ENCODE data around the gene AP3D1. TPM values are rescaled to one million over a fixed set of nuclear protein-coding genes. Genes with fewer than 3 reads are reported as not detected.
A peak's percentile ranks its signal among the peaks of the same experiment; 100 is the strongest.

Gene AP3D1
- polyA plus RNA-seq, 2 donors, result 50.8 to 64.5 TPM

DNA sequence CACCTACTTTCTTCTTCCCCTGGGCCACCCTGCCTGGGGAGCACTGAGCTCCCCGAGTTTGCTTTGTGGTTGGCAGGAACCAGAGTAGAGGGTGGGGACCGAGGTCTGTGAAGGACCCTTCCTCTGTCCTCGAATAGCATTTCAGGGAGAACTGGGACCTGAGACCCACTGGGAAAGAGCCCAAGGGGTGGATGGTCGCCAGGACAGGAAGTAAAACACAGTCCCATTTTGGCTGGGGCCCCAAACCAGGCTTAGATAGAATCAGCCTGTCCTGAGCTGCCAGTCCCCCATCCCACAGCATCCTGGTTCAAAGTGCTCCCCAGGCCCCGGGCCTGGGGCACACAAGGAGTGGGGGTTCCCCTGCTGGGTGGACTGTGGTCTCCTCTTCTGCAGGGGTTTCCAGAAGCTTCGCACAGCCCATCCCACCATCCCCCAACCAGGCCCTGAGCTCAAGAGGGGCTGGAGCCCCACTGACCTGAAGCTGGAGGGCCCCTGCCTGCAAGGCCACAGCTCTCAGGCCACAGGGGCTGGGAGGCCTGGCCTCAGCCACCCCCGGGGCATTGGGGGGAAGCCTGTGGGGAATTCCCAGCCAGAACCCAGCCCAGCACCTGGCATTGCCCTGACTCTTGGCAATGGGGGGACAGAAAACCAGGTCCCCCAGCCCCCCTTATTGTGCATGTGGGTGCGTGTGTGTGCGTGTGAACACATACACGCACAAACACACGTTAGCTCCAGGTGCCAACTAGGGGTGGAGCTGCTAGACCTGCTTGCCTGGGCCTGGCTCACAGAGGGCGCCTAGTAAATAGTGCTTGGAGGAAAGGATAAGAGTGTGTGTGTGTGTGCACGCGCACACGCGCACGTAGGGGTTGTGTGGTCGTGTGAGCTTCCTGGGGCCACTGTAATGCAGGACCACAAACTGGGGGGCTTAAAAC is 99.3 kb downstream of the AP3D1 start:
- H3K27me3 ChIP-seq (ENCODE audit: control insufficient read depth in 1 of 2, insufficient read depth in 2 of 2, low read length in 2 of 2), result no peaks in the 10 kb centered on the region
- peaks cover 0 to 18% of the 10 kb centered on the region in 2 donors for H3K36me3 ChIP-seq (ENCODE audit: control insufficient read depth in 2 of 2, insufficient read depth in 2 of 2, low read length in 1 of 2)
- peak overlapping the region in 1 of 2 donors; percentile 88 for H3K4me3 ChIP-seq (ENCODE audit: low read depth in 1 of 2, low read length in 2 of 2)
- H3K9me3 ChIP-seq (ENCODE audit: control insufficient read depth in 2 of 2, insufficient read depth in 1 of 2, low read depth in 1 of 2, low read length in 1 of 2), result peaks cover 0 to 3% of the 10 kb centered on the region in 2 donors
- WGBS, 2 donors, result 24 to 27% methylated on average over 18 of the region's 18 CpGs
- peak overlapping the region; percentile 96 to 98 for H3K27ac ChIP-seq (ENCODE audit: low read depth in 2 of 2, low read length in 1 of 2)
- H3K4me1 ChIP-seq (ENCODE audit: control insufficient read depth in 2 of 2, insufficient read depth in 2 of 2, low read length in 1 of 2), result peaks cover 31 to 56% of the 10 kb centered on the region in 2 donors

DNA sequence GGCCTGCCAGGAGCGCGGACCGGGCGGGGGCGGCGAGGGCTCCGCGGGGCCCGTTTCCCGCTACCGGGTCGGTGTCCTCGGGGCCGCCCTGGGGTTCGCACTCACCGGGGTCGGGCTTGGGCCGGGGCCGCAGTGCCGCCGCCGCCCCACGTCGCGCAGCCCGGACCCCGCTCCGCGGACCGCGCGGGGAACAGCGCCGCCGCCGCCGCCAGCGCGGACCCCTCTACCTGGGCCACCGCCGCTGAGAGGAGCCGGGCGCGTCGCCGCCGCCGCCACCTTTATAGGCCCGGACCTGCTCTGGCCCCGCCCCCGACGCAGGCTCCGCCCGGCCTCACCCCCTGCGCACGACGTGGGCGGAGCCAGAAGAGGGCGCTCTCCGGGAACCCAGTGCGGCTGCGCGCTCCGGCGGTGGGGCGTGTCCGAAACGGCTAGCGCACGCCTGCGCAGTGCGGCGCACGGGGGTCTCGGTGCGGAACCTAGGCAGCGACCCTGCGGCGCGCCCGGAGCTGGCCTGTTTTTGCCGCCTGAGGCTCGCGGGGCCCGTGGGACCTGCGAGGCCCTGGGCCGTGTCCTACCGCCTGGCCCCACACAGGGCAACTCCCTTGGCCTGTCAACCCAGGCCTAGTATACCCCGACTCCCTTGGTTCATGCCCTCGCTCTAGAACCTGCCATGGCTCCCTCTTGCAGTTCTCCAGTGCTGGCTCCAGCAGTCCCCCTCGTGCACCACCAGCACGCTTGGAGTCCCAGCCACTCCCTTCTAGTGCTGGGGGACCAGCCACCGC is 100.2 kb downstream of the AP3D1 start, which contains the start of gene MKNK2:
Gene MKNK2 (minus strand): TSS at position 254 of the 782 bp plus-strand sequence. CDS start 393 bp downstream, outside the sequence.
- WGBS, 2 donors, result 2% methylated on average over 58 to 93 of the region's 93 CpGs
- no peaks in the 10 kb centered on the region for H3K27me3 ChIP-seq (ENCODE audit: control insufficient read depth in 1 of 2, insufficient read depth in 2 of 2, low read length in 2 of 2)
- peaks cover 0 to 3% of the 10 kb centered on the region in 2 donors for H3K9me3 ChIP-seq (ENCODE audit: control insufficient read depth in 2 of 2, insufficient read depth in 1 of 2, low read depth in 1 of 2, low read length in 1 of 2)
- H3K4me3 ChIP-seq (ENCODE audit: low read depth in 1 of 2, low read length in 2 of 2), result peak within 1 kb of the TSS; percentile 74 to 88
- H3K27ac ChIP-seq (ENCODE audit: low read depth in 2 of 2, low read length in 1 of 2), result peak within 1 kb of the TSS; percentile 98
- peaks cover 0 to 26% of the 10 kb centered on the region in 2 donors for H3K36me3 ChIP-seq (ENCODE audit: control insufficient read depth in 2 of 2, insufficient read depth in 2 of 2, low read length in 1 of 2)
- peaks cover 32 to 60% of the 10 kb centered on the region in 2 donors for H3K4me1 ChIP-seq (ENCODE audit: control insufficient read depth in 2 of 2, insufficient read depth in 2 of 2, low read length in 1 of 2)

Other genes with a start within 250 kb of the AP3D1 start
- gene ADAT3, start 246.2 kb downstream of the AP3D1 start, polyA plus RNA-seq, result 1 to 10 TPM; 6.4 to 6.9 TPM
- 10 to 100 TPM; 29.0 to 38.6 TPM for gene SCAMP4, start 246.2 kb downstream of the AP3D1 start, polyA plus RNA-seq
- gene CSNK1G2, start 210.4 kb downstream of the AP3D1 start, polyA plus RNA-seq, result 10 to 100 TPM; 59.9 to 63.7 TPM
- gene BTBD2, start 135.9 kb downstream of the AP3D1 start, polyA plus RNA-seq, result 10 to 100 TPM; 40.0 to 48.9 TPM
- 100 to 1,000 TPM; 167 to 244 TPM for gene MKNK2, start 100.3 kb downstream of the AP3D1 start, polyA plus RNA-seq
- gene MOB3A, start 55.2 kb downstream of the AP3D1 start, polyA plus RNA-seq, result 10 to 100 TPM; 11.0 to 12.4 TPM
- 10 to 100 TPM in 1 of 2 donors, 1 to 10 TPM in 1; 6.4 to 16.0 TPM for gene IZUMO4, start 54.7 kb downstream of the AP3D1 start, polyA plus RNA-seq
- gene DOT1L, start 12.4 kb upstream of the AP3D1 start, polyA plus RNA-seq, result 10 to 100 TPM in 1 of 2 donors, 1 to 10 TPM in 1; 7.6 to 17.9 TPM
- gene PLEKHJ1, start 84.8 kb upstream of the AP3D1 start, polyA plus RNA-seq, result 10 to 100 TPM; 55.5 to 59.5 TPM
- 10 to 100 TPM; 38.2 to 55.3 TPM for gene SF3A2, start 85.3 kb upstream of the AP3D1 start, polyA plus RNA-seq
- 1 to 10 TPM in 1 of 2 donors, under 1 TPM in 1; 0.55 to 2.5 TPM for gene AMH, start 97.8 kb upstream of the AP3D1 start, polyA plus RNA-seq
- gene JSRP1, start 104.9 kb upstream of the AP3D1 start, polyA plus RNA-seq, result under 1 TPM; 0.13 to 0.20 TPM
- gene PEAK3, start 130.6 kb upstream of the AP3D1 start, polyA plus RNA-seq, result under 1 TPM; 0.02 to 0.06 TPM
- under 1 TPM in 1 of 2 donors, not detected in 1; 0.02 TPM for gene LINGO3, start 156.6 kb upstream of the AP3D1 start, polyA plus RNA-seq
- 100 to 1,000 TPM; 223 to 245 TPM for gene LSM7, start 177.0 kb upstream of the AP3D1 start, polyA plus RNA-seq
- 10 to 100 TPM; 27.4 to 59.1 TPM for gene SPPL2B, start 177.1 kb upstream of the AP3D1 start, polyA plus RNA-seq
- under 1 TPM in 1 of 2 donors, not detected in 1; 0.04 TPM for gene TMPRSS9, start 208.7 kb upstream of the AP3D1 start, polyA plus RNA-seq